ENCODE results near the gene STK32A.
"Not testable (repeated sequence)": the region's sequence is repeated elsewhere in the genome, so short reads cannot be mapped to it uniquely, and the experiment has no call there.

The STK32A gene

GRCh38 chr5:147360816-147361215 lies 126.0 kb downstream of the STK32A start:
- Histone ChIP-seq H3K27me3 (ENCODE audit: insufficient read depth, insufficient read length) (no peaks in the 10 kb centered on the region), H3K4me1 (ENCODE audit: insufficient read depth, insufficient read length) (no peaks in the 10 kb centered on the region), H3K36me3 (ENCODE audit: insufficient read depth, insufficient read length, low read length) (no peaks in the 10 kb centered on the region), H3K9ac (ENCODE audit: insufficient read length, low read depth) (no peak overlapping the region), H3K4me3 (ENCODE audit: insufficient read length, low read depth) (no peak overlapping the region), H3K9me3 (ENCODE audit: insufficient read depth, low read length) (no peaks in the 10 kb centered on the region)
- no peak for TF ChIP-seq ZNF274 (IDR thresholded peaks at IDR 0.05; ENCODE audit: low read depth, low read length)
- TF ChIP-seq YY1 (IDR thresholded peaks at IDR 0.05; ENCODE audit: insufficient read depth, insufficient read length): no peak
- TF ChIP-seq SUZ12 (IDR thresholded peaks at IDR 0.05; ENCODE audit: extremely low read depth, insufficient read depth, insufficient read length): no peak
- no peak for DNase-seq (ENCODE audit: low read depth, low spot score)

DNA sequence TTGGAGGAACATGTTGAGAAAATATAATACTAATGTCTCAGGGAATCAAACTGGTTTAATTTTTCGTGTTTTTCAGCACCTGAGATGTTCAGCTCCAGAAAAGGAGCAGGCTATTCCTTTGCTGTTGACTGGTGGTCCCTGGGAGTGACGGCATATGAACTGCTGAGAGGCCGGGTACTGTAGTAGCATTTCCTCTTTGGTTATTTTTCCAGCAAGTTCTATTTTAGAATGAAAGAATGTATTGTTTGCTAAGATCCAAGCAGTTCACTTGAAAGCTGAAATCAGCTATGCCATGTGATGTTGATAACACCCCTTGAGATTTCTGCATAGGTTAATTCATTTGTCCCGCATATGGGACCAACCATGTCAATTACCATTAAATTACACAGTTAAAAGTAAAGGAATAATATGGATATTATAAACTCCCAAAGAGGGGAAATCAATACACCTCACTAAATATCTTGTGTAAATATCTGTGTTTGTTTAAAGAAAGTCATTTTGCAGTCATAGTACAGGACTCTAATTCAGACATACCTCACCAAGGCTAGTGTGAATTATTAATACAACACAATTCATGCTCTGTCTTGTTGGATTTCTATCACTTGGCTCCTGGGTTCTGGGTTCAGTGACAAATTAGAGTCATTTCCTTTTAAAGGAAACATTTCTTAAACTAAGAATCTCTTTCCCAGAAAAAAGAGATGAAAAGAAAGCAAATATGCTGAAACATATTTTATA lies 126.8 kb downstream of the STK32A start:
- TF ChIP-seq SUZ12 (IDR thresholded peaks at IDR 0.05; ENCODE audit: extremely low read depth, insufficient read depth, insufficient read length) (no peak), ZNF274 (IDR thresholded peaks at IDR 0.05; ENCODE audit: low read depth, low read length) (no peak)
- Histone ChIP-seq H3K27me3 (ENCODE audit: insufficient read depth, insufficient read length) (no peaks in the 10 kb centered on the region), H3K36me3 (ENCODE audit: insufficient read depth, insufficient read length, low read length) (no peaks in the 10 kb centered on the region)

GRCh38 chr5:147367381-147367780 lies 132.6 kb downstream of the STK32A start:
- H3K4me1 ChIP-seq (ENCODE audit: insufficient read depth, insufficient read length); H3K36me3 ChIP-seq (ENCODE audit: insufficient read depth, insufficient read length, low read length); H3K27me3 ChIP-seq (ENCODE audit: insufficient read depth, insufficient read length); H3K4me3 ChIP-seq (ENCODE audit: insufficient read length, low read depth); DNase-seq (ENCODE audit: low read depth, low spot score); H3K9me3 ChIP-seq (ENCODE audit: insufficient read depth, low read length); H3K9ac ChIP-seq (ENCODE audit: insufficient read length, low read depth): not testable (repeated sequence)

More for the DNA sequence above, 126.8 kb downstream of the STK32A start:
- Histone ChIP-seq H3K4me3 (ENCODE audit: insufficient read length, low read depth) (no peak overlapping the region), H3K4me1 (ENCODE audit: insufficient read depth, insufficient read length) (no peaks in the 10 kb centered on the region), H3K9ac (ENCODE audit: insufficient read length, low read depth) (no peak overlapping the region), H3K9me3 (ENCODE audit: insufficient read depth, low read length) (no peaks in the 10 kb centered on the region)
- DNase-seq (ENCODE audit: low read depth, low spot score): no peak

- Histone ChIP-seq H3K36me3 (ENCODE audit: insufficient read depth, insufficient read length, low read length) (no peaks in the 10 kb centered on the region), H3K4me1 (ENCODE audit: insufficient read depth, insufficient read length) (no peaks in the 10 kb centered on the region), H3K27me3 (ENCODE audit: insufficient read depth, insufficient read length) (no peaks in the 10 kb centered on the region), H3K4me3 (ENCODE audit: insufficient read length, low read depth) (no peak overlapping the region), H3K9ac (ENCODE audit: insufficient read length, low read depth) (no peak overlapping the region), H3K9me3 (ENCODE audit: insufficient read depth, low read length) (no peaks in the 10 kb centered on the region)
- DNase-seq (ENCODE audit: low read depth, low spot score): no peak
- TF ChIP-seq ZNF274 (IDR thresholded peaks at IDR 0.05; ENCODE audit: low read depth, low read length): no peak
- no peak for TF ChIP-seq YY1 (IDR thresholded peaks at IDR 0.05; ENCODE audit: insufficient read depth, insufficient read length)
- no peak for TF ChIP-seq SUZ12 (IDR thresholded peaks at IDR 0.05; ENCODE audit: extremely low read depth, insufficient read depth, insufficient read length)
These were observed 135.0 kb downstream of the STK32A start for GRCh38 chr5:147369742-147370374.

DNA sequence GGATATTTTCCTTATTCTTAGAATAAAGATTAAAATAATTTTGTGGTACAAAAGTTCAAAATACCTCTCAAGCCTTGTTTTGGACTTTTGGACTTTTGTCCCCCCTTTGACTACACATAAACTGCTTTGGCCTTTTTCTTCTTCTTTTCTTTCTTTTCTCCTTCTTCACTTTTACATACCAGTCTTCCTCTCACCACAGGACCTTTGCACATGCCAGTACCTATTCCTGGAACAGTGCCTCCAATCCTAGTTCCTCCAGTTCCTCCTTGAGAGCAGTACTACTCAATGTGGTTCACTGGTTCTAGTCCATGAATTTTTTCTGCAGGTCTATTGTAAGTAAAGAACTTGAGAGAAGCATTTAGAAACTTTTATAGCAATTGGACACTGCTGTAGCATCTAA lies 136.5 kb downstream of the STK32A start:
- Histone ChIP-seq H3K4me3 (ENCODE audit: insufficient read length, low read depth) (no peak overlapping the region), H3K4me1 (ENCODE audit: insufficient read depth, insufficient read length) (no peaks in the 10 kb centered on the region), H3K9me3 (ENCODE audit: insufficient read depth, low read length) (no peaks in the 10 kb centered on the region), H3K9ac (ENCODE audit: insufficient read length, low read depth) (no peak overlapping the region), H3K27me3 (ENCODE audit: insufficient read depth, insufficient read length) (no peaks in the 10 kb centered on the region), H3K36me3 (ENCODE audit: insufficient read depth, insufficient read length, low read length) (no peaks in the 10 kb centered on the region)
- DNase-seq (ENCODE audit: low read depth, low spot score): no peak
- no peak for TF ChIP-seq ZNF274 (IDR thresholded peaks at IDR 0.05; ENCODE audit: low read depth, low read length)
- no peak for TF ChIP-seq YY1 (IDR thresholded peaks at IDR 0.05; ENCODE audit: insufficient read depth, insufficient read length)
- TF ChIP-seq SUZ12 (IDR thresholded peaks at IDR 0.05; ENCODE audit: extremely low read depth, insufficient read depth, insufficient read length): no peak

DNA sequence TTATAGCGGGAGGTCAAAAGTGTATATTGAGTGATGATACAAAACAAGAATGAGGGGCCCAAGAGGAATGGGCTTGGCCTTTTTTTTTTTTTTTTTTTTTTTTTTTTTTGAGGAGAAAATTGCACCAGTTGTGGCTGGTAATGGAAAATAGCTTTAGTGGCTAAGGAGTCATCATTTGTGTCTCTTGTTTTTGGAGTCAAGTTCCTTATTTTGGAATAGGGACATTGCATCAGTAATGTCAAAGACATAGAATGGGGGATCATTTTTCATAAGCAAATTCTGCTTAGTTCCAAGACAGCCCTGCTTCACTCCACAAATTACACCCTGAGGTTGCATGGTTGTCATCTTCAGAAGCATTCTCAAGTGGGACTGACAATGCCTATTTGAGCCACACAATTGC lies 137.4 kb downstream of the STK32A start:
- TF ChIP-seq YY1 (IDR thresholded peaks at IDR 0.05; ENCODE audit: insufficient read depth, insufficient read length) (no peak), SUZ12 (IDR thresholded peaks at IDR 0.05; ENCODE audit: extremely low read depth, insufficient read depth, insufficient read length) (no peak), ZNF274 (IDR thresholded peaks at IDR 0.05; ENCODE audit: low read depth, low read length) (no peak)
- no peak overlapping the region for H3K4me3 ChIP-seq (ENCODE audit: insufficient read length, low read depth)
- no peak for DNase-seq (ENCODE audit: low read depth, low spot score)

GRCh38 chr5:147373328-147373727 lies 138.5 kb downstream of the STK32A start:
- no peaks in the 10 kb centered on the region for H3K4me1 ChIP-seq (ENCODE audit: insufficient read depth, insufficient read length)
- H3K4me3 ChIP-seq (ENCODE audit: insufficient read length, low read depth): no peak overlapping the region
- no peaks in the 10 kb centered on the region for H3K9me3 ChIP-seq (ENCODE audit: insufficient read depth, low read length)
- H3K9ac ChIP-seq (ENCODE audit: insufficient read length, low read depth): no peak overlapping the region
- H3K36me3 ChIP-seq (ENCODE audit: insufficient read depth, insufficient read length, low read length): no peaks in the 10 kb centered on the region
- no peak for DNase-seq (ENCODE audit: low read depth, low spot score)
- no peaks in the 10 kb centered on the region for H3K27me3 ChIP-seq (ENCODE audit: insufficient read depth, insufficient read length)
- TF ChIP-seq YY1 (IDR thresholded peaks at IDR 0.05; ENCODE audit: insufficient read depth, insufficient read length) (no peak), SUZ12 (IDR thresholded peaks at IDR 0.05; ENCODE audit: extremely low read depth, insufficient read depth, insufficient read length) (no peak), ZNF274 (IDR thresholded peaks at IDR 0.05; ENCODE audit: low read depth, low read length) (no peak)

More for the DNA sequence above, 137.4 kb downstream of the STK32A start:
- no peaks in the 10 kb centered on the region for H3K27me3 ChIP-seq (ENCODE audit: insufficient read depth, insufficient read length)
- H3K9me3 ChIP-seq (ENCODE audit: insufficient read depth, low read length): no peaks in the 10 kb centered on the region
- no peaks in the 10 kb centered on the region for H3K4me1 ChIP-seq (ENCODE audit: insufficient read depth, insufficient read length)
- no peak overlapping the region for H3K9ac ChIP-seq (ENCODE audit: insufficient read length, low read depth)
- H3K36me3 ChIP-seq (ENCODE audit: insufficient read depth, insufficient read length, low read length): no peaks in the 10 kb centered on the region
